Measurements from ENCODE around the gene CROCC2.

CROCC2 gene

DNA sequence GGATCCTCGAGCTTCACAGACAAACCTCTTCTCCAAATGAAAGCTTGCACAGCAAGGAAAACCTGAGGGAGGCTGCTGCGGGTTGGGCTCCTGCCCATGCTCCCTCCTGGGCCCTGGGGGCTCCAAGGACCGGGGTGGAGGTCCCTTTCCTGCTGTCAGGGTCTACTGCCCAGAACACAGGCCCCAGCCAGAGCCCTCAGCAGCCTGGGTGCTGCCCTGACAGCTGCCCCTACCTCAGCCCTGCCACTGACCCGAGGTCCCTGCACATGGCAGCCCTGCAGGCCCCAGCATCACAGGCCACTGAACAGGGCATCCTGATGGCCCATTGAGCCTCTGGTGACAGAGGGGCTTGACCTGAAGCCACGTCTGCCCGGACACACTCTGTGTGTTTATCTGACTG, 41.0 kb downstream of the CROCC2 start:
- no peak for DNase-seq

GRCh38 chr2:240947607-240948006, 41.5 kb downstream of the CROCC2 start:
- no peak for DNase-seq

DNA sequence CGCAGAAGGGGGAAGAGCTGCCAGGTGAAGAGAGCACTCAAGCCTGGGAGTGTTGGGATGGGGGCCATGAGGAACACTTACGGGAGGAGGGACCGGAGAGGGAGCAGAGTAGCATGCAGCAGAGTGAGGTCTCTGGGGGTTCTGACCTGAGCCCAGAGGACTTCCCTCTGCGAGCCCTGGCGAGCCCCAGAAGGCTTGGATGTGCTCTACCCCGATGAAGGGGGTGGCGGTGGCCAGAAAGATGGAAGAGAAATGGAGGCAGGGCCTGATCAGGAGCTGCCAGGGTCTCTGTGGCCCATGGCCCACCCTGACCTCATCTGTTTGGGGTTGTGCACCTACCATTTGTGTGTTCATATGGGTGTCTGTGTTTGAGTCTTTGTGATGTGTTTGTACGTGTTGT, 42.0 kb downstream of the CROCC2 start:
- no peak for DNase-seq

DNA sequence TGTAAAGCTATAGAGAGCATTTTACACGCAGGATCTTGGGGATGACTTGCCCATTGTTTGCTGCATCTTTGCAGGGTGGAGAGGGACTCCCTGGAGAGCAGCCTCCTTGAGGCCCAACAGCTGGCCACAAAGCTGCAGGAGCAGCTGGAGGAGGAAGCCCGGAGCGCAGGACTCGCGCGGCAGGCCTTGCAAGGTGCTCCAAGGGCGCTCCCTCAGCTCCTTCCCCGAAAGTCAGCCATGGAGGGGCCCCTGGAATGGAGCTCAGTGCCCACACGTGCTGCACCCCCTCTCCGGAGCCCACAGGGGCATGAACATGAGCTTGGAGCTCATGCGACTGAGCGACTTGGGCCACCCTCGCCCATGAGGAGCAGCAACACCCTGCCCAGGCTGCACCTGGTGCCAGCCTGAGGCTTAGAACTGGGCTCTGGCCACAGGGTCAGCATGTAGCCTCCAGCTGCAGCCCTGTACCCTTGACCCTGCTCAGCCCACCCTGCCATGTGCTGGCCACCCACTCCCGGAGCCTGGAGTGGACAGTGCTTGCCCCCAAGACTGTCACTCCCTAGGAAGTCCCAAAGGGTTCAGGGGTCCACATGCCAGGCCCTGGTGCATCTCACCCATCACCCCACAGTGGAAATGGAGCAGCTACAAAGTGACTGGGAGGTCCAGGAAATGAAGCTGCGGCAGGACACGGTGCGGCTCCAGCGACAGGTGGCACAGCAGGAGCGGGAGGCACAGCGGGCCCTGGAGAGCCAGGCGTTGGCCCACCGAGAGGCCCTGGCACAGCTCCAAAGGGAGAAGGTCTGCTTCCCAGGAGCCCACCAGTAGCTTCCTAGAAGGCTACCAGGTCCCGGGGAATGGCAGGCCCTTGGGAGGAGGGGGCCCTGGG, 43.0 kb downstream of the CROCC2 start:
- DNase-seq = no peak

- no peak for DNase-seq
These were observed 43.9 kb downstream of the CROCC2 start for GRCh38 chr2:240949791-240950705.

- DNase-seq = no peak
These were observed 45.0 kb downstream of the CROCC2 start for GRCh38 chr2:240951045-240951594.

DNA sequence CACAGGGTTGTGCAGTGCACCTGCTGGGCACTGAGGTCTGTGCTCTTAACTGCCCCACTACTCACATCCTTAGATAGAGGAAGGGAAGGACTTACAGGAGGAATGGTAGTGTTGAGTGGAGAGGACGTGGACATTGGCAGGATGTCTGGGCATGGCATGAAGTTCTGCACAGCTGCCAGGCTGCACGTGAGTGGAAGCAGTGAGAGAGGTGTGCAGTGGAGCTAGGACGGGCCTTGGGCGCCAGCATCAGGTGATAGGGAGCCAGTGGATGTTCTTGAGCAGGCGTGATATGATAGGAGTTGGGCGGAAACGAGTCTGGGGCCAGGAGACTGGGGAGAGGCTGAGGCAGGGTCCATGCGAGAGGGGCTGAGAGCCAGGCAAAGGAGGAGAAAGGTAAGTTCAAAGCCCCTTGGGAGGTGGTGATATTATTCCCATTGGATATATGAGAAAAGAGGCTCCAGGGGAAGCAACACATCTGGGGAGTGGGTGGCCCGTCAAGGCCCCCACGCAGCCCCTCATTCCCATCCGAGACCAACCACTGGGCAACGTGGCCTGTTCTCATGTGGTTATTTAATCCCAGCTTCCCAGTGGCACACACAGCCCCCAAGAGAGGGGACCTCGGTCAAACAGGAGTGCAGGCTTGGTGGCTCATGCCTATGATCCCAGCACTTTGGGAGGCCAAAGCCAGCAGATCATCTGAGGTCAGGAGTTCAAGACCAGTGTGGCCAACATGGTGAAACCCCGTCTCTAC, 46.5 kb downstream of the CROCC2 start:
- DNase-seq = no peak

DNA sequence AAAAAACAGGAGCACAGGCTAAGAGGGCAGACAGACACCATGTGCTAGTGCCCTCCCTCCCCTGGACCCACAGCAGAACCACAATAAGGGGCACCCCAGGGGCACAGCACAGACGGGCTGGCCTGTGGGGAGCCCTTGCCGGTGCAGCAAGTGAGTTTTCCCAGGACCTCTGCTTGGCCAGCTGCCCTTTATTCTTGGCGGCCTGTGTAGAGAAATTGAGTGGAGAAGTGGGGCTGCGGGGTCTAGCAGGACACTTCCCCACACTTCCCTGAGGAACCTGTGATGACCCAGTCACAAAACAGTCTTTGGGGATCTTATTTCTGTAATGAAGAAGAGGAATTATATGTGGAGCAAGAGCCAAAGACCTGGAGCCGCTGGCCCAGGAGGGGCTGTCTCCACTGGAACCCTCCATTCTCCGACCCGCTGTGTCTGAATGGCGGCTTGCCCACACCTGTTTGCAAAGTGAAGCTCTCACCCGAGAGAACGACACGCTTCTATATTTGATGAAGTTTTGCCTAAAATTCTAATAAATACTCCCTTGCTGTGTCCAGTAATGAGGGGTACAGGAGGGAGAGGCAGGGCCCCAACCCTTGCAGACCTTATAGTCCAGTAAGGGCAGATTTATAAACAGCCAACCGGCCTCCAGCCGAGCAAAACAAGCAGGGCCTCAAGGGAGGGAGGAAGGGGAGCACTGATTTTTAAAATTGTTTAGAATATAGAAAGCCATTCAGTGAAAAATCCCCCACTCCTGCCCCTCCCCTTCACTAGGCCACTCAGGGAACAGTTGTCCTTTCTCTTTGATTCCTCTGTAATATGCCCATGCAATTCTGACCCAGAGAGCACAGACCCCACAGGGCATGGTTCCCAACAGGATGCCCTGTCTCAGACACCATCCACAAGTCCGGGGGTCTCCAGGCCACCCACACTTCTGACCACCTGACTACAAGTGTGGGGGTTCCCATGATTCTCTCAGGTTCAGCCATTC, 47.6 kb downstream of the CROCC2 start:
- DNase-seq = no peak

GRCh38 chr2:240954436-240955305, 48.5 kb downstream of the CROCC2 start:
- DNase-seq = no peak

- DNase-seq = no peak
These were observed 49.4 kb downstream of the CROCC2 start for GRCh38 chr2:240955306-240956170.

- DNase-seq = no peak
These were observed 50.2 kb downstream of the CROCC2 start for GRCh38 chr2:240956171-240956934.

- DNase-seq = no peak
These were observed 51.0 kb downstream of the CROCC2 start for GRCh38 chr2:240956935-240957655.

GRCh38 chr2:240957656-240958365, 51.7 kb downstream of the CROCC2 start:
- no peak for DNase-seq

DNA sequence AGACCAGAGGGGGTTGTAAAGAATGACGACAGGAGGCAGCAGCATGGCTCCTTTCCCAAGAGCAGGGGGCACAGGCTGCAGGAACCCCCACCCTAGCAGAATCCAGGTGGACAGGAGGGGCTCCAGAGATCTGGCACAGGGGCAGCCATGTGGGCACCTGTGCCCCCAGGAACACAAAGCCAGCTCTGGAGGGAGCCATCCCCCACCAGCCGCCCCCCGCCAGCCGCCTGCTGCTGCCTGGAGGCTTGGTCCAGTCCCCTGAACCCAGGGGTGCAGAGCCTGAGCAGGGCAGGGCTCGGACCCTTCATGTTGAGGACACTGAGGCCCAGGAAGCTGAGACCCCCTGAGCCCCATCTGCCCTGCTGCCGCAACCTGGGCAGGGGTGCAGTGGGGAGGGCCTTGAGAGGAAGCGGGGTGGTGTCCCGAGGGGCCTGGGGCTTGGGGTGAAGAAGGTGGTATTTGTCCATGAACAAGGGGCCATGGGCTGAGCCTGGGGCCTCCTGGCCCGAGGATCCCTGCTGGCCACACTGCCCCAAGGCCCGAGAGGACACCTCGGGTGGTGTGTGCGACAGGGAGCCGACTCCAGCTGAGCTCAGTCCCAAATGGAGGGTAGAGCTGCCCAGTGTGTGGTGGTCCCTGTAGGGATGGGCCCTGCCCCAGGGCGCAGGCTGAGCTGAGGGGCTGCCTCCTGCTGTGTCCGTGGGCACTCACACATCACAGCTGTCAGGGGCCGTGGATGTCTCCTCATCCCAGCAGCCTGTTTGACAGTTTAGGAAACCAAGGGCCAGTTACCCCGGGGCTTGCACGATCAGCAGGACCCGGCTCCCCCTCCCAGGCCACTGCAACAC, 52.5 kb downstream of the CROCC2 start:
- DNase-seq = no peak

- no peak for DNase-seq
These were observed 53.2 kb downstream of the CROCC2 start for GRCh38 chr2:240959214-240959940.

DNA sequence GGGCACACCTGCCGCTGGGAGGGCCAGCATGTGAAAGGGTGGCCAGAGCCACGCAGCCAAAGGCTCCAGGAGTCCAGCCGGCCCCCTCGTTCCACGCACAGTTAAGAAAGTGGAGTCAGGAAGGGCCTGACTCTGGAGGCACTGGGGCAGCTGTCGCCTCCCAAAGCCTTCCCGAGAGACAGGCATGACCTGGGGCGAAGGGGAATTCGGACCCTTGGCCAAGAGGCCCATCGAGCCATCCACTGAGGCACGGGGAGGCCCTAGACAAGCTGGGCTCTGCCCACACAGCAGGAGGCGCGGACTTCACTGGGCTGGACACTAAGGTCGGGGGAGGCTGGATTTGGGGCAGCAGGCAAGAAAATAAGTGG, 53.8 kb downstream of the CROCC2 start:
- DNase-seq = no peak

All from NCI-H187 treated with DMSO at 0.1 percent for 48 hours (cell line).